HL-60 (cell line): ENCODE data around the gene HDAC8.

ENCODE experiments used
- DNase-seq, 2 experiments: peaks; one replicate each; pipeline ENCODE4 v3.0.0-alpha.2; 2010 to 2020; ENCODE audit warnings: low read depth in 1 of 2, low spot score in 1 of 2
- H3K27ac ChIP-seq: fragments of 250-450 bp; sonication (Bioruptor Pico); replicated peaks from 2 replicates; pipeline ENCODE4 v1.5.1; 2020; ENCODE audit warnings: mild to moderate bottlenecking, moderate library complexity
- H3K27me3 ChIP-seq: fragments of 250-450 bp; sonication (Bioruptor Pico); 2 replicates; pipeline ENCODE4 v1.5.1; 2021; ENCODE audit warnings: mild to moderate bottlenecking, moderate library complexity; ENCODE audit not compliant: insufficient read depth, poor library complexity, severe bottlenecking
- H3K4me3 ChIP-seq: replicated peaks from 2 replicates; pipeline ENCODE4 v1.5.1; 2011; ENCODE audit warnings: mild to moderate bottlenecking, control low read depth, low read length; ENCODE audit not compliant: insufficient read depth
- CTCF ChIP-seq: IDR thresholded peaks from one replicate; pipeline ENCODE4 v1.5.1; 2011; ENCODE audit warnings: low read length, control low read depth, inconsistent platforms; ENCODE audit not compliant: insufficient read depth
- GABPA ChIP-seq: IDR thresholded peaks from 2 replicates; pipeline ENCODE4 v1.6.1; 2012; ENCODE audit warnings: low read depth
- POLR2AphosphoS5 ChIP-seq: IDR thresholded peaks from 2 replicates; pipeline ENCODE4 v1.6.1; 2012; ENCODE audit warnings: low read depth
- REST ChIP-seq: IDR thresholded peaks from 2 replicates; pipeline ENCODE4 v1.6.1; 2012; ENCODE audit warnings: low read depth; ENCODE audit not compliant: insufficient replicate concordance
- SPI1 ChIP-seq: IDR thresholded peaks from 2 replicates; pipeline ENCODE4 v1.6.1; 2012; ENCODE audit warnings: low read depth, mild to moderate bottlenecking, borderline replicate concordance

HDAC8 gene

GRCh38 chrX:72539822-72540221 is 32.8 kb downstream of the HDAC8 start:
- TF ChIP-seq POLR2AphosphoS5 (no peak), GABPA (no peak), REST (no peak), CTCF (no peak), SPI1 (no peak)
- H3K27ac ChIP-seq, result no peak overlapping the region
- no peak for DNase-seq
- no peak overlapping the region for H3K4me3 ChIP-seq
- H3K27me3 ChIP-seq, result no peaks in the 10 kb centered on the region

DNA sequence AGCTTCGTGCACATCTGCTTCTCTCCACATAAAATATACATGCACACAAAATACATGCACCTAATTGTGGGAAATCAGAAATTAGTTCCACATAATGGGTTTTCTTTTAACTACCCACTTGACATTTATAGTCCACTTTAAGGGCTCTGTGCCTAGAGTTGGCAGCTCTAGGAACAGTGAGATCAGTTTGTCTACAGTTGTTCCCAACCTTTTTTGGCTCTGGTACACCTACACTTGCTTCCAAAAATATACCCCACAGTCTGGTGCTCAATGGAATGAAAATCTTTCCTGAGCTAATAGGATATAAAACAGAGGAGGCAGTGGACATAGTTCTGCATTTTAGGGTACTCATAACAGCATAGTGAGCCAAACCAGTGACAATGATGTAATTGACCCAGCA is 36.1 kb downstream of the HDAC8 start:
- Histone ChIP-seq H3K27me3 (no peaks in the 10 kb centered on the region), H3K4me3 (no peak overlapping the region), H3K27ac (no peak overlapping the region)
- TF ChIP-seq GABPA (no peak), SPI1 (no peak), CTCF (no peak), POLR2AphosphoS5 (no peak), REST (no peak)
- no peak for DNase-seq

DNA sequence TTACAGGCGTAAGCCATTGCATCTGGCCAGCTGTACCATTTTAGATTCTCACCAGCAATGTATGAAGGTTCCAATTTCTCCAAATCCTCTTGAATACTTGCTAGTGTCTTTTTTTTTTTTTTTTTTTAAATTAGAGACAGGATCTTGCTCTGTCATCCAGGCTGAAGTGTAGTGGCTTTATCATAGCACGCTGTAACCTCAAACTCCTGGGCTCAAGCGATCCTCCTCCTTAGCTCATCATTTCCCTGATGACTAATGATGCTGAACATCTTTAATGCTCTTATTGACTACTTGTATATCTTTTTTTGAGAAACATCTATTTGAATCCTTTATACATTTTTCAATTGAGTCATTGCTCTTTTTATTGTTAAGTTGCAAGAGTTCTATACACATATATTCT is 40.3 kb downstream of the HDAC8 start:
- TF ChIP-seq CTCF (no peak), POLR2AphosphoS5 (no peak), REST (no peak), GABPA (no peak), SPI1 (no peak)
- Histone ChIP-seq H3K4me3 (no peak overlapping the region), H3K27me3 (no peaks in the 10 kb centered on the region), H3K27ac (no peak overlapping the region)
- DNase-seq, result no peak
